Activated CD4-positive, alpha-beta memory T cell treated with anti-CD3 and anti-CD28 coated beads, Interleukin-2, amount 10 ng/mL, durations not matched to agents 7 days and 5 days (primary cell): ENCODE results near the gene APOC1. TPM values are rescaled to one million over a fixed set of nuclear protein-coding genes. Genes with fewer than 3 reads are reported as not detected.

Experiments used
- CTCF ChIA-PET: fragments of 350-600 bp; sonication (Branson Sonifier 250); formaldehyde crosslinking; loops from one replicate; lab custom pipeline; 2021; ENCODE audit warnings: antibody characterized with exemption, inconsistent platforms; lab: Charles Lee
- POLR2A ChIA-PET: fragments of 350-600 bp; sonication (Branson Sonifier 250); formaldehyde crosslinking; loops from one replicate; lab custom pipeline; 2021; ENCODE audit warnings: antibody characterized with exemption; lab: Charles Lee
- DNase-seq: peaks from one replicate; pipeline ENCODE4 v3.0.0-alpha.2; 2020
- H3K27ac Mint-ChIP-seq: one replicate; pipeline ENCODE4 v1.8.0; 2021; ENCODE audit warnings: mild to moderate bottlenecking, mixed read lengths
- H3K27me3 Mint-ChIP-seq: one replicate; pipeline ENCODE4 v1.8.0; 2021; ENCODE audit warnings: mixed read lengths
- H3K36me3 Mint-ChIP-seq: one replicate; pipeline ENCODE4 v1.8.0; 2021; ENCODE audit warnings: low read depth, mixed read lengths
- H3K4me1 Mint-ChIP-seq: one replicate; pipeline ENCODE4 v1.8.0; 2021; ENCODE audit warnings: mixed read lengths
- H3K4me3 Mint-ChIP-seq: one replicate; pipeline ENCODE4 v1.8.0; 2021; ENCODE audit warnings: mild to moderate bottlenecking, mixed read lengths
- H3K9me3 Mint-ChIP-seq: one replicate; pipeline ENCODE4 v1.8.0; 2021; ENCODE audit warnings: mixed read lengths
- total RNA-seq, 2 experiments: library from RNA; stranded (reverse); gene quantifications; one replicate each; pipeline ENCODE4 v1.2.3, GENCODE V29; 2021

The APOC1 gene
- total RNA-seq, 2 experiments from 2014 or later = 0.78 to 2.3 TPM

GRCh38 chr19:44892932-44893331 is 21.5 kb upstream of the APOC1 start:
- Mint-ChIP-seq H3K27me3 (no peaks in the 10 kb centered on the region), H3K36me3 (peaks cover 47% of the 10 kb centered on the region), H3K9me3 (peaks cover 5% of the 10 kb centered on the region), H3K4me3 (peak overlapping the region; percentile 86), H3K4me1 (peaks cover 31% of the 10 kb centered on the region), H3K27ac (no peak overlapping the region)
- no peak for DNase-seq
- ChIA-PET CTCF (interaction anchor here (0.7 to 1.3 kb wide), 2 partner anchors 11 to 13 kb away, joined by 3 read pairs; partner anchors contain the start of gene APOE), POLR2A (interaction anchor here (1.3 kb wide), 1 partner anchor 9 kb away, joined by 4 read pairs; no protein-coding TSS in a partner anchor)

- Mint-ChIP-seq H3K9me3 (peaks cover 5% of the 10 kb centered on the region), H3K4me1 (peaks cover 31% of the 10 kb centered on the region), H3K36me3 (peaks cover 51% of the 10 kb centered on the region), H3K27ac (no peak overlapping the region), H3K4me3 (peak overlapping the region; percentile 86), H3K27me3 (no peaks in the 10 kb centered on the region)
- CTCF ChIA-PET = interaction anchor here (1.3 kb wide), 1 partner anchor 10 kb away, joined by 3 read pairs; no protein-coding TSS in a partner anchor
- POLR2A ChIA-PET = interaction anchor here (1.3 kb wide), 1 partner anchor 8 kb away, joined by 4 read pairs; no protein-coding TSS in a partner anchor
- DNase-seq = no peak
Measured at GRCh38 chr19:44893332-44894051, 20.9 kb upstream of the APOC1 start.

GRCh38 chr19:44894052-44894400 is 20.4 kb upstream of the APOC1 start:
- H3K4me1 Mint-ChIP-seq = peaks cover 30% of the 10 kb centered on the region
- H3K9me3 Mint-ChIP-seq = peaks cover 4% of the 10 kb centered on the region
- no peaks in the 10 kb centered on the region for H3K27me3 Mint-ChIP-seq
- ChIA-PET CTCF (no interaction called here), POLR2A (no interaction called here)
- no peak overlapping the region for H3K27ac Mint-ChIP-seq
- H3K36me3 Mint-ChIP-seq = peaks cover 51% of the 10 kb centered on the region
- no peak for DNase-seq
- H3K4me3 Mint-ChIP-seq = no peak overlapping the region

- Mint-ChIP-seq H3K4me1 (peaks cover 28% of the 10 kb centered on the region), H3K9me3 (peaks cover 3% of the 10 kb centered on the region), H3K36me3 (peaks cover 56% of the 10 kb centered on the region), H3K27ac (no peak overlapping the region), H3K4me3 (no peak overlapping the region), H3K27me3 (no peaks in the 10 kb centered on the region)
- ChIA-PET POLR2A (no interaction called here), CTCF (interaction anchor here (1.0 kb wide), 1 partner anchor 171 kb away, joined by 5 read pairs; no protein-coding TSS in a partner anchor)
- DNase-seq = no peak
Measured at GRCh38 chr19:44894946-44895345, 19.5 kb upstream of the APOC1 start.

GRCh38 chr19:44897835-44898234 is 16.6 kb upstream of the APOC1 start:
- Mint-ChIP-seq H3K4me3 (no peak overlapping the region), H3K27me3 (no peaks in the 10 kb centered on the region), H3K27ac (no peak overlapping the region), H3K36me3 (peaks cover 58% of the 10 kb centered on the region), H3K4me1 (peaks cover 9% of the 10 kb centered on the region), H3K9me3 (no peaks in the 10 kb centered on the region)
- POLR2A ChIA-PET = no interaction called here
- CTCF ChIA-PET = interaction anchor here (0.6 kb wide), 1 partner anchor 91 kb away, joined by 3 read pairs; no protein-coding TSS in a partner anchor
- DNase-seq = no peak

GRCh38 chr19:44900328-44901244 is 13.8 kb upstream of the APOC1 start:
- no peak for DNase-seq
- H3K9me3 Mint-ChIP-seq = no peaks in the 10 kb centered on the region
- peaks cover 43% of the 10 kb centered on the region for H3K36me3 Mint-ChIP-seq
- no peak overlapping the region for H3K4me3 Mint-ChIP-seq
- H3K27me3 Mint-ChIP-seq = peaks cover under 1% of the 10 kb centered on the region
- H3K27ac Mint-ChIP-seq = no peak overlapping the region
- ChIA-PET POLR2A (no interaction called here), CTCF (no interaction called here)
- peaks cover 4% of the 10 kb centered on the region for H3K4me1 Mint-ChIP-seq

- H3K9me3 Mint-ChIP-seq = no peaks in the 10 kb centered on the region
- POLR2A ChIA-PET = no interaction called here
Measured at GRCh38 chr19:44903216-44903601, 11.2 kb upstream of the APOC1 start.

GRCh38 chr19:44903602-44904425 is 10.6 kb upstream of the APOC1 start:
- no peak overlapping the region for H3K27ac Mint-ChIP-seq
- H3K27me3 Mint-ChIP-seq = peaks cover 15% of the 10 kb centered on the region
- no peaks in the 10 kb centered on the region for H3K9me3 Mint-ChIP-seq
- peaks cover 12% of the 10 kb centered on the region for H3K4me1 Mint-ChIP-seq
- peaks cover 24% of the 10 kb centered on the region for H3K36me3 Mint-ChIP-seq
- ChIA-PET CTCF (interaction anchor here (0.6 to 3.1 kb wide), 7 partner anchors 9 to 155 kb away, joined by 3 to 13 read pairs (median 4); partner anchors contain the start of gene TOMM40), POLR2A (interaction anchor here (1.0 to 1.1 kb wide), 2 partner anchors 14 to 44 kb away, joined by 3 read pairs; no protein-coding TSS in a partner anchor)
- peak; percentile 77 for DNase-seq
- no peak overlapping the region for H3K4me3 Mint-ChIP-seq

More at GRCh38 chr19:44903216-44903601, 11.2 kb upstream of the APOC1 start:
- peaks cover 25% of the 10 kb centered on the region for H3K36me3 Mint-ChIP-seq
- no peak overlapping the region for H3K27ac Mint-ChIP-seq
- H3K27me3 Mint-ChIP-seq = peaks cover 15% of the 10 kb centered on the region
- DNase-seq = no peak
- no peak overlapping the region for H3K4me3 Mint-ChIP-seq
- H3K4me1 Mint-ChIP-seq = peaks cover 12% of the 10 kb centered on the region
- CTCF ChIA-PET = interaction anchor here (1.1 to 3.1 kb wide), 4 partner anchors 10 to 49 kb away, joined by 3 to 13 read pairs (median 8); partner anchors contain the start of gene TOMM40

- CTCF ChIA-PET = interaction anchor here (0.6 to 3.1 kb wide), 8 partner anchors 8 to 1384 kb away, joined by 3 to 13 read pairs (median 4); partner anchors contain the start of gene TOMM40
- POLR2A ChIA-PET = interaction anchor here (1.0 to 1.1 kb wide), 2 partner anchors 14 to 43 kb away, joined by 3 read pairs; no protein-coding TSS in a partner anchor
- Mint-ChIP-seq H3K27ac (no peak overlapping the region), H3K4me1 (peaks cover 12% of the 10 kb centered on the region), H3K9me3 (no peaks in the 10 kb centered on the region), H3K4me3 (no peak overlapping the region), H3K36me3 (peaks cover 21% of the 10 kb centered on the region), H3K27me3 (peaks cover 15% of the 10 kb centered on the region)
- no peak for DNase-seq
Measured at GRCh38 chr19:44904426-44904994, 9.9 kb upstream of the APOC1 start.

GRCh38 chr19:44905437-44906160 is 8.8 kb upstream of the APOC1 start, which contains the start of gene APOE:
TSS of gene APOE (plus strand) at chr19:44905796. CDS start at chr19:44906625, 829 bp downstream.
- no peak within 1 kb of the TSS for H3K4me3 Mint-ChIP-seq
- H3K27ac Mint-ChIP-seq = no peak within 1 kb of the TSS
- ChIA-PET CTCF (interaction anchor here (0.7 to 3.1 kb wide), 3 partner anchors 10 to 47 kb away, joined by 3 to 13 read pairs (median 4); no protein-coding TSS in a partner anchor), POLR2A (interaction anchor here (1.1 to 1.7 kb wide), 2 partner anchors 9 to 14 kb away, joined by 3 to 6 read pairs; no protein-coding TSS in a partner anchor)
- no peak for DNase-seq
- H3K27me3 Mint-ChIP-seq = peaks cover 15% of the 10 kb centered on the region
- H3K9me3 Mint-ChIP-seq = no peaks in the 10 kb centered on the region
- peaks cover 13% of the 10 kb centered on the region for H3K36me3 Mint-ChIP-seq
- H3K4me1 Mint-ChIP-seq = peaks cover 12% of the 10 kb centered on the region

- DNase-seq = no peak
- H3K27me3 Mint-ChIP-seq = peaks cover 22% of the 10 kb centered on the region
- H3K9me3 Mint-ChIP-seq = no peaks in the 10 kb centered on the region
- no peak overlapping the region for H3K27ac Mint-ChIP-seq
- peaks cover 12% of the 10 kb centered on the region for H3K4me1 Mint-ChIP-seq
- no peak overlapping the region for H3K4me3 Mint-ChIP-seq
- ChIA-PET CTCF (interaction anchor here (0.9 kb wide), 1 partner anchor 44 kb away, joined by 3 read pairs; no protein-coding TSS in a partner anchor), POLR2A (interaction anchor here (1.4 kb wide), 1 partner anchor 8 kb away, joined by 4 read pairs; no protein-coding TSS in a partner anchor)
- H3K36me3 Mint-ChIP-seq = peaks cover 5% of the 10 kb centered on the region
Measured at GRCh38 chr19:44907613-44908012, 6.8 kb upstream of the APOC1 start.
